ENCODE measurements around the gene VSTM2L. TPM values are rescaled to one million over a fixed set of nuclear protein-coding genes. Genes with fewer than 3 reads are reported as not detected.

The VSTM2L gene
- polyA plus RNA-seq, 1 donor (not counting 4 experiments of a cell fraction or from before 2014, with no cell fraction given), result 0.75 TPM

DNA sequence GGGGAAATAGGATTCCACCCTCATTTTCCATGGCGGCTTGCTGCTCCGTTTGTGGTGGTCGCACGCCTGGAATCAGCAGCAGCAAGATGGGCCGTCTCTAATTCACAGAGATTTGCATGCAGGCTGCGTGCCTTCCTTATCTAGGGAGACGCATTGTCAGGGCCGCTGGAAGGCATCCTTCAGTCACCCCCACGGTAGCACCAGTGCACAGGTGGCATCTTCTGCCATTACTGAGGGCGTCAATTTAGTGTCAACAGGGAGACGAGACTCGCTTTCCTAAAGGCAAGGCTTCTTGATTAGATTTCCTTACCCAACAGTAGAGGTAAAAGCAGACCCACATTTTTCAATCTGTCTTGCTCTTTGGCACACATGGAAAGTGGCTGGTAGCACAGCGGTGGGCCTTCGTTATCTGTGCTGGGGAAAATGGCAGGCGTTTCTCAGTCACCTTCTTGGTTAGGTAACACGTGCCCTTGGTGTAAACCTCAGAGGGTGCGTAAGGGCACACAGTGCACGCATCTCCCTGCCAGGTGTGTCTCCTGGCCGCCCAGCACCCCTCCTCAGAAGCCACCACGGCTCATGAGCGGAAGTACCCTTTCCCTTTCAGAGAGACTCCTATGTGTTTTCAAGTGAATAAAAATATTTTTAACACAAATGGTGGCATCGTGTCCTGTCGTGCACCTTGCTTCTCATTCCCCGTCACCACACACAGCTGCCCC, 27.3 kb upstream of the VSTM2L start:
- no peak overlapping the region for H2AFZ ChIP-seq (ENCODE audit: control insufficient read depth, low read length)
- H3K9ac ChIP-seq (ENCODE audit: control insufficient read depth, extremely low read depth, insufficient read depth, low read length), result no peak overlapping the region
- H3K4me1 ChIP-seq (ENCODE audit: control insufficient read depth, extremely low read depth, insufficient read depth, low read length), result no peaks in the 10 kb centered on the region
- H3K4me3 ChIP-seq (ENCODE audit: control insufficient read depth in 2 of 3, extremely low read depth in 1 of 3, insufficient read depth in 2 of 3, low read depth in 1 of 3, low read length in 3 of 3), result no peak overlapping the region
- FAIRE-seq (no peak), DNase-seq (ENCODE audit: low read depth, low spot score) (no peak)
- no peaks in the 10 kb centered on the region for H3K9me1 ChIP-seq (ENCODE audit: control insufficient read depth, extremely low read depth, insufficient read depth, low read length)
- TF ChIP-seq CTCF (optimal IDR thresholded peaks at IDR 0.05 in 1 of 3, IDR thresholded peaks at IDR 0.05 in 1 of 3, conservative IDR thresholded peaks at IDR 0.05 in 1 of 3; ENCODE audit: extremely low read depth in 1 of 3, insufficient read depth in 2 of 3, low read length in 3 of 3) (no peak), EZH2 (IDR thresholded peaks at IDR 0.05; ENCODE audit: low read length) (no peak)
- H3K79me2 ChIP-seq (ENCODE audit: control insufficient read depth, insufficient read depth, low read length), result no peaks in the 10 kb centered on the region
- peaks cover 0 to 6% of the 10 kb centered on the region in 2 experiments for H3K36me3 ChIP-seq (ENCODE audit: control insufficient read depth in 2 of 2, extremely low read depth in 1 of 2, insufficient read depth in 2 of 2, low read length in 2 of 2)
- no peaks in the 10 kb centered on the region for H3K9me3 ChIP-seq (ENCODE audit: control insufficient read depth, low read depth, low read length)
- no peaks in the 10 kb centered on the region for H3K27me3 ChIP-seq (ENCODE audit: control insufficient read depth, extremely low read depth, insufficient read depth, low read length)
- no peak overlapping the region for H3K4me2 ChIP-seq (ENCODE audit: control insufficient read depth, extremely low read depth, insufficient read depth, low read depth, low read length)
- dilution Hi-C loops (cut with MboI; ENCODE audit: extremely low pct_ligation_motif_present, low sequenced_read_pairs), result no loop called here
- no peak overlapping the region for H3K27ac ChIP-seq (ENCODE audit: control insufficient read depth, insufficient read depth, low read length)
- no peaks in the 10 kb centered on the region for H4K20me1 ChIP-seq (ENCODE audit: control insufficient read depth, extremely low read depth, insufficient read depth, low read length)

DNA sequence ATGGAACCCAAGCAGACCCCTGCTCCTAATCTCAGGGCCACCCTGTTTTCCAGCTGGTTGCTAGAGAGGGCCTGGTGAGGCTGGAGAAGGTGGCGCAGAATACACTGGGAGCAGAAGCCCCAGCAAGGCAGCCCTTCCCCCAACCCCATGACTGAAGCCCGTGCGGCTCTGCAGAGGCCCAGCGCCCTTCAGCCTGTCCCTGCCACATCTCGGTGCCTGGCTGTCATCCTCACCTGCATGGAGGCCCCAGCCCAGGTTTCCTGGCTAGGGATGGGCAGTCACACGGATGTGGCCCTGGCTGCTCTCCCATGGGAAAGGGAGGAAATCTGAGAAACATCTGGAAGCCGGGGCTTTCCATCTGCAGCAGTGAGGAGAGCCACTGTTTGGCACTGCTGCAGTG, 26.1 kb upstream of the VSTM2L start:
- Histone ChIP-seq H3K4me1 (ENCODE audit: control insufficient read depth, extremely low read depth, insufficient read depth, low read length) (no peaks in the 10 kb centered on the region), H3K36me3 (ENCODE audit: control insufficient read depth in 2 of 2, extremely low read depth in 1 of 2, insufficient read depth in 2 of 2, low read length in 2 of 2) (peaks cover 0 to 6% of the 10 kb centered on the region in 2 experiments), H2AFZ (ENCODE audit: control insufficient read depth, low read length) (no peak overlapping the region), H3K79me2 (ENCODE audit: control insufficient read depth, insufficient read depth, low read length) (no peaks in the 10 kb centered on the region), H3K9me3 (ENCODE audit: control insufficient read depth, low read depth, low read length) (no peaks in the 10 kb centered on the region), H3K27ac (ENCODE audit: control insufficient read depth, insufficient read depth, low read length) (no peak overlapping the region), H3K27me3 (ENCODE audit: control insufficient read depth, extremely low read depth, insufficient read depth, low read length) (peaks cover 3% of the 10 kb centered on the region), H3K9ac (ENCODE audit: control insufficient read depth, extremely low read depth, insufficient read depth, low read length) (no peak overlapping the region), H3K4me2 (ENCODE audit: control insufficient read depth, extremely low read depth, insufficient read depth, low read depth, low read length) (no peak overlapping the region), H3K9me1 (ENCODE audit: control insufficient read depth, extremely low read depth, insufficient read depth, low read length) (no peaks in the 10 kb centered on the region), H4K20me1 (ENCODE audit: control insufficient read depth, extremely low read depth, insufficient read depth, low read length) (no peaks in the 10 kb centered on the region), H3K4me3 (ENCODE audit: control insufficient read depth in 2 of 3, extremely low read depth in 1 of 3, insufficient read depth in 2 of 3, low read depth in 1 of 3, low read length in 3 of 3) (no peak overlapping the region)
- dilution Hi-C loops (cut with MboI; ENCODE audit: extremely low pct_ligation_motif_present, low sequenced_read_pairs), result no loop called here
- FAIRE-seq, result no peak
- no peak for TF ChIP-seq EZH2 (IDR thresholded peaks at IDR 0.05; ENCODE audit: low read length)
- TF ChIP-seq CTCF (optimal IDR thresholded peaks at IDR 0.05 in 1 of 3, IDR thresholded peaks at IDR 0.05 in 1 of 3, conservative IDR thresholded peaks at IDR 0.05 in 1 of 3; ENCODE audit: extremely low read depth in 1 of 3, insufficient read depth in 2 of 3, low read length in 3 of 3), result no peak
- no peak for DNase-seq (ENCODE audit: low read depth, low spot score)
